Activated T-cell treated with anti-CD3 and anti-CD28 coated beads for 1 hour (primary cell): ENCODE results near the gene SLAMF7.
"Not testable (repeated sequence)": the region's sequence is repeated elsewhere in the genome, so short reads cannot be mapped to it uniquely, and the experiment has no call there.

Source experiments
- DNase-seq: peaks from one replicate; pipeline ENCODE4 v3.0.0-alpha.2; 2020; ENCODE audit warnings: low read depth

The SLAMF7 gene

DNA sequence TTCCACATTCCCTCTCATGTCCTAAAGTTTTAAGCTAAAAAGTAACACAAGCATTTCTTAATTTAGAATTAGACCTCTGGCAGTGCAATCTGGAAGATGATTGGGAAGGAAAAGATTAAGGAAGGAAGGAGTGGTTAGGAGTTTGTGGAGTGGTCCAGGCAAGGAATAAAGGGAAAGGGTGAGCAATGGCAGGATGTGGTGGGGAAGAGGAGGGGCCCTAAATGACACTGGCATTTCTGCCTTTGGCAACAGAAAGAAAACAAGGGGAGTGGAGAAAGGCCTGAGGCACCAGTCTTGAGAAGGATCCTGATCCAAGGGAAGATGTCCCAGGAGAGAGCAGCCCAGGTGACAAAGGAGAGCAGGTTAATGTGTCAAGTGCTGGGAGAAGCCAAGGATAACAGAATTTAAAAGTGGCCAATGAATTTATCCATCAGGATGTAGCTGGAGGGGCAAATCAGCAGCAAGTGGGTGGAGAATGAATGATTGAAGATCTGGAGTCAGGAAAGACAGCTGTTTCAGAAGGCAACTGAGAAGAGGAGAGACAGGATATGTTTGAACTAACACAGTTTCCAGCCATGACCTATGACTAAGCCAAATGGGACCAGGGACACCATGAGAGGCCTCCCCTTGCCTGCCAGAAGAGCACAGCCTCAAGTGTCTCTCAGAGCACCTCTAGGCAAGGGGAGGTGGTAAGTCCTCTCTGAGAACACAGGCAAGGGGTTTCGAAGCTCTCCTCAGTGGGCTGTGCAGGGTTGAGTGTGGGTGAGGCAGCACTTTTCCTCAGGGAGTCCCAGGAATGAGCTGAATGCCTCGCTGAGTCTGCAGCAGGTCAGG lies 36.1 kb downstream of the SLAMF7 start:
- DNase-seq: no peak

DNA sequence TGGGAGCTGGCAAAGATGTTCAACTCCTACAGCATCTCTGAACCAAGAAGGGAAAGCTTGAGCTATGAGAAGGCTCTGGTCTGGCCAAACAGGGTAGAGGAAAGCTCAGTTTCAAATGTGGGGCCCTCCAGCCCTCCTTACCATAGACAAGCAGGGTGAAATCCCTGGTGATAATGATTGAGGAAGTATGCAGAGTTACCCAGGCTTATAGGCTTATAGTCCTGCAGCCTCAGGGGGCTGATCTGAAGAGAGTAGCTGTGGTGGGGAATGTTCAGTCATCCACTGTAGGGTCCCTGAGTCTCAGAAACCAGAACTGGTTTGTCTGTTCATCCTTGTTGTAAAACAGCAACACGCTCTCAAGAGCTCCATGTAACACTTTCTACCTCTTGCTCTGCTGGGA lies 37.1 kb downstream of the SLAMF7 start:
- no peak for DNase-seq

DNA sequence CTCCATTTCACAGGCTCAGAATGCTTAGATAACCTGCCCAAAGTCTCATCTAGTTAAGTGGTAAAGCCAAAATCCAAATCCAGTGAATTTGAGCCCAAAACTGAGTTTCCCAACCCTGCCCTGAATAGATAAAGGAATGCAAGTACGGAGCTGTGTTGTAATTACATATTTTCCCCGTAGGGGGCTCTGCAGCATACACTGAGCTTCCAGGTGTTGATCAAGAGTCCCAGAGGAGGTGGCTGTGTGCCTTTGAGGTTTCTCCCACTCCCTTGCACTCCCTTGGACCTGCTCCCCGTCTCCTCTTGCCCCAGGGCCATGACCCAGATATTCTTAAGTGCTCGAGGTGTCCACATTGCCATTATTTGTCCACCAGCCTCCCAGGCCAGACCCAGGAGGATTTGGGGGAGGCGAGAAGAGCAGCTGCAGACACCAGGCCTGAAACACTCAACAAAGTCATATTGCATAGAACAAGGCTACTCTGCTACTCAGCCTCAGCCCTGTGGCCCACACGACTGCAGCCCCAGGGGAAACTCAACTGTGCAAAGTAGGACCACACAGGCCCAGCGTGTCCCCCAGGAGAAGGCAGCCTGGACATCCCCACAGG lies 38.5 kb downstream of the SLAMF7 start:
- peak; percentile 19 for DNase-seq

DNA sequence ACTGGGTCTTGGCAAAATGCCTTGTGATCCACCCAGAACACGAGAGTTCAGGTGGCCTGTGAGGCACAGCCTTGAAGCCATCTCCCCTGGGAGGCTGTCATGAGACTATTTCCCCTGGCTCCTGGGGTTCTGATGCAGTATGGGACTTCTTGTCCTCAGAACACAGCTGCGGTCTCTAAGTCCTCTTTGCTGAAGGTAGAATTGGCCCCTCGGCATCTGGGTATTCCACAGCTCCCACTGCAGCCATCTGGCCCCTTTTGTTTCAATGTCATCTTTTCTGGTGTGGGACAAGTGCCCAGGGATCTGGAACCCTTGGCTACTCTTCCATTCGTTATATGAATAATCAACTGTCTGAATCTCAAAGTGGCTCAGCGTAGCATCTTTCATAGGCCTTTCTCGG lies 39.9 kb downstream of the SLAMF7 start:
- DNase-seq: no peak

DNA sequence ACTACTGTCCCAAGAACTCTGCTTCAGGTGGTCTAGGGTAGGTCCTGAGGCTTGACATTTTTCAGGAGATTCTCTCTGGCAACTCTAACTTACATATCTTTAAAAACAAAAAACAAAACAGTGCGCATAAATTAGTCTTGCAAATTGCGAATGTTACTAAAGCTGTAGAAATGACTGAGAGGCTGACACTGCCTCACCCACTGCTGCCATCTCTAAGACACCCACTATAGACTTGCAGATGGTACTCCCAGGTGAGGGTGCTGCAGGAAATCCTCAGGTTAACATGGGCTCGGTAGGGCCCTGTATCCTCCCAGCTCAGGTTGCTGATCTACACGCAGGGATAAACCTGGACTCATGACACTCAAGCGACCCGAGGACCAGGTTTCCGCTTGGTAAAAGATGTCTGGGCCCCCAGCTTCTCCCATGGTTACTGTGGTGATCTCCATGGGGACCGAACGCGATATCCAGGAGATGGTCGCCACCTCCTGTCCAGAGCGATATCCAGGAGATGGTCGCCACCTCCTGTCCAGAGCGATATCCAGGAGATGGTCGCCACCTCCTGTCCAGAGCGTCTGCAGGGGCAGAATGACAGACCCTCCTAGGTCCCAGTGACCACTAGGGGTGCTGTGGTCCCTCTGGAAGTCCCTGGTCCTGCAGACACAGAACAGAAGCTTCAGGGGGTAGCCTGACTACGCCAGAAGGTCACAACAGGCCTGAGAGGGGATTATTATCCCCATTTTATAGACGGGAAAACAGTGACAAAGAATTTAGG lies 40.8 kb downstream of the SLAMF7 start:
- peak; percentile 30 for DNase-seq

DNA sequence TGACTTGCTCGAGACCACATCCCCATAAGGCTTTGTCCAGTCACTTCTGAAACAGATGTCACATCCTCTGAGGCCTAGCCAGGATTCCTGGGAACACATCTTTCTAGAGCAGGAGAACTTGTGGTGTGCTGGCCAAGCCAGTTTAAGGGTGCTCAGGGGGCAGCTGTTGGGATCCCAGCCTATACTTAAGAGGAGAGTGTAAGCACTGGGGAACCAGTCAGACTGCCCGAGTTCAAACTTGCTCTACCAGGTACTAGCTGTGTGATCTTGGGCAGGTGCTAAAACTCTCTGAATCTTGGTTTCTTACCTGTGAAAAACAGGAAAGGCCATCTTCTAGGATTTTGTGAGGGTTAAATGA lies 41.3 kb downstream of the SLAMF7 start:
- DNase-seq: no peak

DNA sequence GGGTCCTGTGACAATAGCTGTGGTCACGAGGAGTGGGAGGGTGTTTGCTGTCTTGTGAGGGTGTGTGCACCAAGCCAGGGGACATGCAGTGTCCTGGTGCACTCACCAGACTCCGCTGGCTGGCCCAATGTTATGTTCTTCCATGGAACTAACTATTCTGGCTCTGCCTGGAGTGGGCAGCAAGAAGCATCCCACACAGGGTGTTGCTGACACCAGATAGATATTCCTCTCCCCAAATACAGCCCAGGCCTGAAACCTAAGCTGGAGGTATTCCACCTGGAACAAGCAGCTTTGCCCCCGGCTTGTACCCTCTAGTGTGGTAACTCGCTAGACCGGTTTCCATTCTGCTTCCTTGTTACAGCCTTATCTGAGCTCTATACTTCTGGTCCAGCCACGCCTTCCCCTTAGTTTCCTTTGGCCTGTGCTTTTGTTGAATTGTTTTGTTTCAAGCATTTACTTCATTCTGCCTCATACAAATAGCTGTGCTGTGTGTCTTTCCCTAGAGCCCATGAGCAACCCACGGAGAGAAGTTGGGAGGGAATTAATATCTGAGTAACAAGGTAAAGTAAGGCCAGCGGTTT lies 42.2 kb downstream of the SLAMF7 start:
- DNase-seq: no peak

DNA sequence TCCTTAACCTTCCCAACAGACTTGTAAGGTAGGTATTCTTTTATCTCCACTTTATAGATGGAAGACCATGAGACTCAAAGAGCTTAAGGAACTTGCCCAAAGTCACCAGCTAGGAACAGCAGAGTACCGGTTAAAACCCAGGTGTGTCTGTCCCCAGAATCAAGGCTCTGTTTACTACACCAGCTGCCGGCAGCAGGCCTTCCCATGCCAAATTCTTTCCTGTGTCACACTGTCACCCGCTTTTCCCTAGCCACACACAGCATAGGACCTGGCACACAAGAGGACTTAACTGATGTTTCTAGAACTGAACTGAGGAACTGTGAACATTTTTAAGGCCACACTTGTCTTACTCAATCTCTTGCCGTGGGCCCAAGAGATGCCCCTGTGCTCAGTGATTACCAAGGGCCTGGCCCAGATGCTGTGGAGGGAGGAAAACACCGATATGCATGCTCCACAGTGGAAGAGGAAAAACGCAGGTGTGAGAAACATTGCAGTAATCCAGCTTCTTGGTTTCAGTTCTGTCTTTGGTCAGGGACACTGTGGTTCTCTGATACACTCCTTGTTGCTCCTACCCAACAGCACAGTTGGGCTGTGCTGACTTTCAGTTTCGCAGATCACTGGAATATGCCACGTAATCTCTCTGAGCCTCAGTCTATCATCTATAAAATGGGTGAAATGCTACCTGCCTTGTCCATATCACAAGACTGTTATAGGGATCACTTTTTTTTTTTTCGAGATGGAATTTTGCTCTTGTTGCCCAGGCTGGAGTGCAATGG lies 43.1 kb downstream of the SLAMF7 start:
- no peak for DNase-seq

DNA sequence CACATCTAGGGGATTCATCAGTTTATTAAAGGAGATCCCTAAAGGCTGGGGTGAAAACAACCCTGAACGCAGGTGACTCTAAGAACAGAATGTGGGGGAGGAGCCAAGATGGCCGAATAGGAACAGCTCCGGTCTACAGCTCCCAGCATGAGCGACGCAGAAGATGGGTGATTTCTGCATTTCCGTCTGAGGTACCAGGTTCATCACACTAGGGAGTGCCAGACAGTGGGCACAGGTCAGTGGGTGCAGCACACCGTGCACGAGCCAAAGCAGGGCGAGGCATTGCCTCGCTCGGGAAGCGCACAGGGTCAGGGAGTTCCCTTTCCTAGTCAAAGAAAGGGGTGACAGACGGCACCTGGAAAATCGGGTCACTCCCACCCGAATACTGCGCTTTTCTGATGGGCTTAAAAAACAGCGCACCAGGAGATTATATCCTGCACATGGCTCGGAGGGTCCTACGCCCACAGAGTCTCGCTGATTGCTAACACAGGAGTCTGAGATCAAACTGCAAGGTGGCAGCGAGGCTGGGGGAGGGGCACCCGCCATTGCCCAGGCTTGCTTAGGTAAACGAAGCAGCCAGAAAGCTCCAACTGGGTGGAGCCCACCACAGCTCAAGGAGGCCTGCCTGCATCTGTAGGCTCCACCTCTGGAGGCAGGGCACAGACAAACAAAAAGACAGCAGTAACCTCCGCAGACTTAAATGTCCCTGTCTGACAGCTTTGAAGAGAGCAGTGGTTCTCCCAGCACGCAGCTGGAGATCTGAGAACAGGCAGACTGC lies 44.1 kb downstream of the SLAMF7 start:
- not testable (repeated sequence) for DNase-seq

DNA sequence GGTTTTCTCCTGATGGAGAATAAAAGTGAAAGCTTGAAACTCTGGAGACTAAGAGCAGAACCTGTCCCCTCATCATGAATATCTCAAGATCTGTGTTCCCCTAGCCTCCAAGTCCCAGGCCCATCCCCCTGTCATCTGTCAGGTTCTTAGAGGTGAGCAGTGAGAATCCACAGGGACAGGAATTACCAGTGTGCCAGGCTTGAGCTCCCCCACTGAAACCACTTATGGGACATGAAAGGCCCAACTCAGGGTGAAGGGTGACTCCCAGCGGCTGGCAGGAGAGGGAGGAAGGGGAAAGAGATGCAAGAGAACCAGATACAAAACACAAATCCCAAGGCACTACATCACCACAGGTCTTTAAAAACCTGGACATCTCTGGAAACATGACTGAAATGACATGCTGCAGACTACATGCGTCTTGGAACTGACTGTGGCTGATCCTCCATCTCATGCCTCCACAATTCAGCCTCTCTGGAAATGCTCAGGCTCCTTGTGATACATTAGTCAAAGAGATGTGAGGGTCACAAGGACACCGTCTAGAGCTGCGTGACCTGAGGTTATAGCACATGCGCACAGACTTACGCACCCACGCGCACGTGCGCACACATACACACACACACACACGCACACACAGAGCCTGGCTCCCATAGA lies 50.1 kb downstream of the SLAMF7 start:
- no peak for DNase-seq

DNA sequence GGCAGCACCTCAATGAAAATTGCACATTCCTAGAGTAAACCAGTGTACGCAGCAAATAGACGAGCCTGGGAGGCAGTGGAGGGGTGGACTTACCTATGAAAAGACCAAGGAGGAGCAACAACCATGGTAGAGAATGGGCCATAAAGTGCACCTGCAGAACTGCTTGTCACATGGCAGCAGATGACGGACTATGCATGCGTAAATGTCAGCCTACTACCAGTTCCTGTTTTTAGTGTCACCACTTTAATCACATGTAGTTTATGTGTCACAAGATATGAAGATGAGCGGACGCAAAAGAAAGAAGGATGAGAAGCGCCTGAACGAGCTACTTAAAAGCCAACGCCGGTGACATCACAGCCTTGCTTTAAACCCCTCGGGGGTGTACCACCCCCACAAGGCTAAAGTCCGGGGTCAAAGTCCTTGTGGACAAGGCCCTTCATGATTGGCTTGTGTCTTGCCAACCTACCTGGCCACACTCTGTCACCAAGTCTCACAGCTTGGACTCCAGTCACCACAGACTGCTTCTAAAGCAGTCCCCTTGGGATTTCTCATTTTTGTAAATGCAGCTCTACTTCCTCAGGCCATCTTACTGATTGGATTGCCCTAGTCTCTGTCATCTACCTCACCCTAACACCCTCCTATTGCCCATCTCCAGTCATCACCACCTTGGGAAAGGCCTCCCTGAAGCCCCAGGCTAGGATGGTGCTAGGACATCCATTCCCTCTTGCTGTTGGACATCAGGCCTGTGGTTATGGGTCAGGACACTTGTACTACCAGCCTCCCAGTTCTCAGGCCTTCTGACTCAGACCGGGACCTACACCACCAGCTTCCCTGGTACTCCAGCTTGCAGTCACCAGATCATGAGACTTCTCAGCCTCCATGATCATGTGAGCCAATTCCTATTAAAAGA lies 50.9 kb downstream of the SLAMF7 start:
- DNase-seq: no peak

DNA sequence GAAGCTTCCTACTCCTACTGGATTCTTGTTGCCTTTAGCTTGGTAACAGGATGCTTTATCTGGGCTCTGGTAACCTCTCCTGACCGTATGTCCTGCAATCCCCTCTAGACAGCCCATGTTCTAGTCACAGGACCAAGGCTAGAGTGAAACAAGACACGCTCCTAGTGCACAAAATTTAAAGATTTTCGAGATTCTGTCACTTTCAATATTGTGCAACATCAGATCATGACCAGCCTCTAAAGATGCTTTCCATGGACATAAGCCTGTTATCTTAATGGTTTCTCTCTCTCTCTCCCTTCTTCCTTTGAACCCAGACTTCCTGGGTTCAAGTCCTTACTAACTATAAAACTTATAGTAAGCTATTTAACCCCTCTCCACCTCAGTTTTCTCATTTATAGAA lies 55.3 kb downstream of the SLAMF7 start:
- DNase-seq: no peak

DNA sequence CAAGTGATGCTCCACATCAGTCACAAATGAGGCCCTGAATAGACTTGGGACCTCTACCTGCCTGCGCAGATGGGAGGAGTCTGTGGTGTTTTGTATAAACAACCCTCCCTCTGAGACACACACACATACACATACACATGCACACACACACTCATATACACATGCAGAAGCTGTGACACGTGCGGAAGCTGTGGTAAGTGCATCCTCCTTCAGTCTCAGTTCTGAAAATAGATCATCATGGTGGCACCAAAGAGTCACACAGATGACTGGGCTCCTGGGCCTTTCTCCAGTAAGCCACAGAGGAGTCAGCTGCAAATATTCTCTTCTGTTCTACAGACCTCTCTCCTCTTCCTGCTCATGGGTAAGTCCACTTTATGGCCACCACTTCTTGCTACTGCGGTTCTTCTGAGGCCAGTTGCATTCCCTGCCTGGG lies 56.9 kb downstream of the SLAMF7 start, which contains the start of gene LY9:
Gene LY9 (plus strand): TSS at position 224 of the 433 bp plus-strand sequence. CDS start 14 bp downstream, at position 238.
- DNase-seq: peak; percentile 51

DNA sequence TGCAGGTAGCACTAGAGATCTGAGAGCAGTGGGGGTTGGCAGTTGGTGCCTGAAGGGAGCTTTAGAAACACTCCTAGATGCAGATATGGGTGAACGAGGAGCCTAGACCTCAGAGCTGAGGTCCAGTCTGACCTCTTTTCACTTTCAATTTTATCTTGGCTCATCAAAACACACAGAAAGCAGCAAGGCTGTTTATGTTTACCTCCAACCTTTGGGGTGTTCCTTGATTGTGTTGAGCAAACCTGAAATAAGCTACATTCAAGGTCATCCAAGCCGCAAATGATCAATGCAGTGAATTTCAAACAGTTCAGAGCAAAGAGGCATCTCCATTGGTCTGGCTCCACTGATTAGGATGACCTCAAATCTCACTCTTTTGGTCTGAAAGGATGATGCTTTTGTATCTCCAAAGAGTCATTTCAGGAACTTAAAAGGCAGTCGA lies 58.2 kb downstream of the SLAMF7 start:
- DNase-seq: no peak

DNA sequence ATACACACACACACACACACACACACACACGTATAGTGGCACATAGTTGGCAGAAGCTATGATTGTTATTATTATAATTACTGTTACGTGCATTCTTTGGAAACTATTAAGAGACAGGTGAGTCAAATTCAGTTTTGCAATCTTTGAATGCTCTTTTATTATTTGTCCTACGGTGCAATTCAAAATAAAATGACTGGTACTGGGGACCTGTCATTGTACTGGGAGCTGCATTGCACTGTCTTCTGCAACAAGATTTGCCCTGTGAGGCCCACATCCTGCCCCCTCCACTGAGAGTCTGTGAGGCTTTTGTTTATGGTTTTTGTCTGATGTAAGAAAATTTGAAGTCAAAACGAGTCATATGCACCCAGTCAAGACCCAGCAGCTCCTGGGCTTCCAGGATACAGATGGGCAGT lies 58.8 kb downstream of the SLAMF7 start:
- peak; percentile 45 for DNase-seq

DNA sequence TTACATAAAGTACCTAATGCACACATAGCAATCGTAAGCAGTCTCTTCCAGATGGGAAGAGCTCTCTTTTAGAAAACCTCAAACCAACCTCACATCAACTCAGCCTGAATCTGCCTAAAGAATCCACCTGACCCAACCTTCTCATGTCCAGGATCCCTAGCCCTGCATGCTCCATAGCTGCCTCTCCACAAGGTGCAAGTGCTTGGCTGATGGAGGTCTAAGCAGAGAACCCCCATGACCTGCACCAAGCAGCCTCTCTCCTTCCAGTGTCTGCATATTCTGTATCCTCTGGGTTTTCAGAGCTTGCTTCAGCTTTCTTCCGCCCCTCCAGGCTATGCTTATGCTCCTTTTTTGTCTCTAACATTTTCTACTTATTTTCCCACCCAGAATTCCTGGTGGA lies 59.4 kb downstream of the SLAMF7 start:
- DNase-seq: no peak

DNA sequence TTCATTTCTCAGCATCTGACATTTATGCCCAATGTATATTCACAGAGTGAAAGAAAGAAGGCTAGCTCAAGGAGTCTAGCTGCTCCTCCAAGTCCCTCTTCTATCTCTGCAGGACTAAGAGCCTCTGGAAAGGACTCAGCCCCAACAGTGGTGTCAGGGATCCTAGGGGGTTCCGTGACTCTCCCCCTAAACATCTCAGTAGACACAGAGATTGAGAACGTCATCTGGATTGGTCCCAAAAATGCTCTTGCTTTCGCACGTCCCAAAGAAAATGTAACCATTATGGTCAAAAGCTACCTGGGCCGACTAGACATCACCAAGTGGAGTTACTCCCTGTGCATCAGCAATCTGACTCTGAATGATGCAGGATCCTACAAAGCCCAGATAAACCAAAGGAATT lies 60.6 kb downstream of the SLAMF7 start:
- no peak for DNase-seq

DNA sequence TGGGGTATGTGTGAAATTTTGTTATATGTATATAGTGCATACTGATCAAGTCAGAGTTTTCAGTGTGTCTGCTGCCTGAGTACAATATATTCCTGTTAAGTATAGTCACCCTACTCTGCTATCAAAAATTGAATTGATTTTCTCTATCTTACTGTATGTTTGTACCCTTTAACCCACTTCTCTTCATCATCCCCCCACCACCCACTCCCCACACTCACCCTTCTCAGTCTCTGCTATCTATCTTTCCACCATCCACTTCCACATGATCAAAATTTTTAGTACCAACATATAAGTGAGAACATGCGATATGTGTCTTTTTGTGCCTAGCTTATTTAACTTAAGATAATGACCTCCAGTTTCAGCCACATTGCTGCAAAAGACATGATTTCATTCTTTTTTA lies 61.1 kb downstream of the SLAMF7 start:
- DNase-seq: no peak
